GM12873 (cell line): ENCODE data around the gene NARF.

ENCODE experiments used
- CTCF ChIP-seq: IDR thresholded peaks from 2 replicates; pipeline ENCODE4 v1.5.1; 2012; ENCODE audit warnings: low read depth, mild to moderate bottlenecking, moderate library complexity, low read length, control low read depth; ENCODE audit not compliant: insufficient read depth; ENCODE audit errors: missing control alignments

The NARF gene

GRCh38 chr17:82435601-82436583, 22.6 kb upstream of the NARF start:
- TF ChIP-seq CTCF = no peak

- no peak for TF ChIP-seq CTCF
These were observed 21.8 kb upstream of the NARF start for GRCh38 chr17:82436601-82437324.

GRCh38 chr17:82437325-82437668, 21.2 kb upstream of the NARF start:
- TF ChIP-seq CTCF = no peak

GRCh38 chr17:82438401-82439193, 19.9 kb upstream of the NARF start:
- TF ChIP-seq CTCF = no peak

GRCh38 chr17:82439194-82439828, 19.2 kb upstream of the NARF start:
- no peak for TF ChIP-seq CTCF

GRCh38 chr17:82439829-82440365, 18.6 kb upstream of the NARF start:
- no peak for TF ChIP-seq CTCF
